GM18868 (cell line): Measurements from ENCODE around the gene THAP10.
"Not testable (repeated sequence)": the region's sequence is repeated elsewhere in the genome, so short reads cannot be mapped to it uniquely, and the experiment has no call there.

Experiments used
- ATAC-seq: cut with Tn5 transposase; IDR thresholded peaks from one replicate; pipeline ENCODE4 v1.9.1; 2021; ENCODE audit warnings: mild to moderate bottlenecking, moderate library complexity; ENCODE audit not compliant: unreplicated experiment

THAP10 gene

GRCh38 chr15:70892002-70892911 lies at the start of gene THAP10, which contains the start of gene LRRC49:
Gene THAP10 (minus strand): TSS chr15:70892433. CDS start chr15:70892272, 161 bp downstream.
Gene LRRC49 (plus strand): TSS chr15:70892826. CDS start chr15:70892895, 69 bp downstream.
- peak; percentile 76 for ATAC-seq

GRCh38 chr15:70936326-70936725 lies 44.1 kb upstream of the THAP10 start:
- ATAC-seq: no peak

DNA sequence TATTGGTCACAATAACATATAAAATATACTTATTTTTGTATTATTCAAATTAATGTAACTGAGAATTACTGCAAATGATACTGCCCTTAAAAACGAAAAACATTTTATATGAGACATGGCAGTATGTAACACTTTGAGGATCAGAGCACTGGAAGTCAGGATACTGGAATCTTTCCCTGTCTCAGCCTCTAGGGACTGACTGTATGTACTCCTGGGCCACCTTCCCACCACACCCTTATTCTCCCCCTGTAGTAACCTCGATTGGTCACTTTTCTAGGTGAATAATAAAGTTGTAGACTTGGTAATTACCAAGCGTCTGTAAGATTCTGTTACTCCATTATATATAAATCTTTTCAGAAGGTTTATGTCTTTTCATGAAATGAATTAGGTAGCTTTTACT lies 43.4 kb upstream of the THAP10 start:
- no peak for ATAC-seq

GRCh38 chr15:70933411-70933810 lies 41.2 kb upstream of the THAP10 start:
- ATAC-seq: no peak

GRCh38 chr15:70932397-70932796 lies 40.2 kb upstream of the THAP10 start:
- no peak for ATAC-seq

DNA sequence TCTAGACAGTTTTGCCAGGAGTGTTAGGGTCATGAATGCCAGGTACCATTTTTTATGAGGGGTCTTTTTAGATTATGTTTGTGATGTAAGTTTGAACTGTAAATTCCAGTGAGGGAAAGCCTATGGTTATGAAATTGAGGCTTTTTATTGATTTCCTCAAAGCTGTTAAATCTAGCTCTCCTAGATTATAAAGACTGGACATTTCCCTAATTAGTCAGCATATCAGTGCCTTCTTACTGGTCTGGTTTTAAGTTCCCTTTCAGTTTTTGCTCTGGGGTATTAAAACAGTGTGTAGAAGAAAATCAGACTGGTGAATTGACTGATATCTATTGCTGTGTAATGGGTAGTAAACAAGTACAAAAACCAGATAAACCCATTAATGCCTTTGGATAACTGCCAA lies 39.6 kb upstream of the THAP10 start:
- no peak for ATAC-seq

GRCh38 chr15:70926914-70927313 lies 34.7 kb upstream of the THAP10 start:
- ATAC-seq: not testable (repeated sequence)

- ATAC-seq: no peak
Measured at GRCh38 chr15:70923311-70924080, 31.3 kb upstream of the THAP10 start.

DNA sequence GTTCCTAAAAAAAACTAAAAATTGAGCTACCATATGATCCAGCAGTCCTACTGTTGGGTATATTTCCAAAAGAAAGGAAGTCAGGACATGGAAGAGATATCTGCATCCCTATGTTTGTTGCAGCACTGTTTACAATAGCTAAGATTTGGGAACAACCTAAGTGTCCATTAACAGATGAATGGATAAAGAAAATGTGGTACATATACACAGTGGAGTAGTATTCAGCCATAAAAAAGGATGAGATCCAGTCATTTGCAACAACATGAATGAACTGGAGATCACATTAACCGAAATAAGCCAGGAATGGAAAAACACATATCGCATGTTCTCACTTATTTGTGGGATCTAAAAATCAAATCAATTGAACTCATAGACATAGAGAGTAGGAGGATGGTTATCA lies 29.9 kb upstream of the THAP10 start:
- ATAC-seq: no peak

DNA sequence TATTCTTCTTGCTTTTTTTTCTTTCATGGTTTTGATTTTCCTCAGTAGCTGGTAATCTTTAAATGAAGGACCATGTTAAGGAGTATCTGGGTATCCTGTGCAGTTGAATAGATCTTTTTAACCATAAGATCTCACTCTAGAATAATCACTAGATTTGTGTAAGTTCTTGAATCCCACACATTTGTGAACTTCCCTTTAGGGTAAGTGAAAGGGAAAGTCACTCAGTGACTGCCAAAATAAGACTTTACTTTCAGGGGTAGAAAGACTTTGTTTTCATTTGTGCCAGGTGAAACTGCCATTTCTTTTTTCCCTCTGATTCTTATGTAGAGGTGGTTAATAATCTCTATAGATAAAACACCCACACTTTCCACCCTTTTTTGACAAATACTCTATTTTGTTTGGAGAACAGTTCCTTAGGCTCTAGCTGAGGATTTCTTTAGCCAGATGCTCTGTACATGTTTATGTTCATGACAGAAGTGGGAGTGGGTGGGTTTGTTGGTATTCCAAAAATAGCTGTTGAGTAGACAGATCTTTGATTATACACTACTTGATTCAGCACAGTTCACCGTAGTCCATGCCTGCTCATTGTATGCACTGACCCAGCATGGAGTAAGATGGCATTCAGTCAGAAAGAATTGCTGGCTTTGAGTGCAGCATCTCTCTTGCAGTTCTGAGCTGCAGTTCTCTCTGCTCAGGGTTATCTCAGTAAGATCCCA lies 28.9 kb upstream of the THAP10 start:
- ATAC-seq: no peak

- ATAC-seq: no peak
Measured at GRCh38 chr15:70917955-70918354, 25.7 kb upstream of the THAP10 start.

DNA sequence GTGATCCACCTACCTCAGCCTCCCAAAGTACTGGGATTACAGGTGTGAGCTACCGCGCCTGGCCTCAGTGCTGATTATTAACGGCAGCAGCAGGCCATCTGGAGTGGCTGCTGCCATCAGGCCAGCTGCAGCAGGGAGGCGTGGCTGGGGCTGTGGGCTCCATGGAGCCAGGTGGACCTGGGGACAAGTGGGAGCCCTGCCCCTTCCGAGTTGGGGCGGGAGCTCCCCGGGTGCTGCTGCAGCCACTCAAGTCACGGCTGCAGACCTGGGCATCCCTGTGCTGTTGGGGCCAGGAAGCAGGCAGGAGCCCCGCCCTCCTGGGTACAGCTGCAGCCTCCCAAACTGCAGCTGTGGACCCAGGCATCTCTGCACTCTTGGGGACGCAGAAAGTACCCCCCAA lies 24.3 kb upstream of the THAP10 start:
- ATAC-seq: no peak

GRCh38 chr15:70912187-70912586 lies 20.0 kb upstream of the THAP10 start:
- ATAC-seq: no peak

GRCh38 chr15:70910958-70911357 lies 18.7 kb upstream of the THAP10 start:
- ATAC-seq: no peak

DNA sequence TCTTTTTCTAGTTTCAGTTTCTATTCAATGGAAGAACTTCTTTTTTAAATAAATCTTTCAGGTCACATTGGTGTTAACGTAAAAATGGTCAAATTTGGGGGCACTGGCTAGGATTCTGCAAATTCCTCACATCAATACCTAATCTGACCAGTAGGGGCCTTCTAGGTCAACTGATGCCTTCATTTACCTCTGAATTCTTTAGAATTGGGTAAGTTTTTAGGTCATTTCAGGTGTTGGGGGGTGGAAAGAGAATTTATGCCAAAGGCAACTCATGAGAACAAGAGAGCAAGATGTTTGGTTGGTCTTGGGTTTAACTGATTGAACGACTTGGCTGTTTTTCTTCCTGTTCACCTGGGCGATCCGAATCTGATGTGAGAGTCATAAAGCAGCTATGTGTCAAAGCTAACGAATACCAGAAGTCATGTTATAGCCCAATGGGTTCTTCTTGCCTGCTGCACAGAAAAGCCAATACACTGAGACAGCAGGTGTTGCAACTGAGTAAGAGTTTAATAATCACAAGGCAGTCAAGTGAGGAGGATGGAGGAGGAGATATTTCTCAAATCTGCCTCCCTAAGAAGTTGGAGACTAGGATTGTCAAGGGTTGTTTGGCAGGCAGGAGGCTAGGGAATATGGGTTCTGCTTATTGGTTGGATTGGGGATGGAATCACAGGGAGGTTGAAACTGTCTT lies 15.7 kb upstream of the THAP10 start:
- ATAC-seq: no peak

DNA sequence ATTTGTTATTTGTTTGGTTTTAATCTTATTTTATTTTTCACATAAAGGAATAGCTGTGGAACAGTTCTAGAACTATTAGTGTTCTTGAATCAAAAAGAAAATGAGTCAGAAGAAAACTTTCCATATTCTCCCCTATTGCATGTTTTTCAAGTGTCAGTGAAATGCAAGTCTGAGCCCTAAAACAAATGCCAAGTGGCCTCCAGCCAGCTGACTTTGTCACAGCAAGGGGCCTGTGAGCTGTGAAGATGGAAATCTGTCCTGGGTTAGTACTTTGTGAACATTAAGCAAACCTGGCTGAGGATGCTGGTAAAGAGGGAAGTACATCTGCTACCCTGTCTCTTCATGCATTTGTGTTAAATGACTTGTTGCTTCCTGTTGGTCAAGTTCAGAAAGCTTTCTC lies 14.6 kb upstream of the THAP10 start:
- ATAC-seq: no peak

- no peak for ATAC-seq
Measured at GRCh38 chr15:70902107-70902506, 9.9 kb upstream of the THAP10 start.

GRCh38 chr15:70892912-70893560 lies 803 bp upstream of the THAP10 start:
- ATAC-seq: peak; percentile 26

DNA sequence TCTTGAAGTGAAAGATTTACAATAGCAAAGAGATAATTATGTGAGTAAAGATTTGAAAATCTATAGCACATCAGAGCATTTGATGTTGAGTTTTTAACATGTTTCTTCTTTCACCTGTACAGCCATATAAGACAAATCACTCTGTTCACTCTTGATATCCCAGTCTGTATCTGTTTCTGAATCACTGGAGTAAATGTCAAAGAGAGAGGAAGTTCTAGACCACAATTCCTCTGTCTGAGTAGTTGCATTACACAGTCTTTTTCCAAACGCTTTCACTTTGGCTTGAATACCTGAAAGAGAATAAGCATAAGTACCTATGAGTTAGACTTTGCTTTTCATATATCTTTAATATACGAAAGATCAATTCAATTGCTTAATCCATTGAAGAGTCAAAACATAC lies 9.9 kb downstream of the THAP10 start:
- ATAC-seq: no peak

DNA sequence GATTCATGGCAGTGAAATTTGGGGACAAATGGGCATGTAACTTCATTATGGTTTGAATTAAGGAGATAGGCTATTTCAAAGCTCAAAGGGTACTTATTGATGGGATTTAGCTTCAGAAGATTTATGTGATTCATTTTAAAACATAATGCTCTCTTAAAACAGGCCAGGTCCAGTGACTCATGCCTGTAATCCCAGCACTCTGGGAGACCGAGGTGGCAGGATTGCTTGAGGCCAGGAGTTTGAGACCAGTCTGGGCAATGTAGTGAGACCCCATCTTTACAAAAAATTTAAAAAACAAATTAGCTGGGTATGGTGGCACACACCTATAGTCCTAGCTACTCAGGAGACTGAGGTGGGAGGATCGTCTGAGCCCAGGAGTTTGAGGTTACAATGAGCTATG lies 11.5 kb downstream of the THAP10 start:
- ATAC-seq: no peak
